ENCODE results near the gene CLEC10A.

CLEC10A gene

DNA sequence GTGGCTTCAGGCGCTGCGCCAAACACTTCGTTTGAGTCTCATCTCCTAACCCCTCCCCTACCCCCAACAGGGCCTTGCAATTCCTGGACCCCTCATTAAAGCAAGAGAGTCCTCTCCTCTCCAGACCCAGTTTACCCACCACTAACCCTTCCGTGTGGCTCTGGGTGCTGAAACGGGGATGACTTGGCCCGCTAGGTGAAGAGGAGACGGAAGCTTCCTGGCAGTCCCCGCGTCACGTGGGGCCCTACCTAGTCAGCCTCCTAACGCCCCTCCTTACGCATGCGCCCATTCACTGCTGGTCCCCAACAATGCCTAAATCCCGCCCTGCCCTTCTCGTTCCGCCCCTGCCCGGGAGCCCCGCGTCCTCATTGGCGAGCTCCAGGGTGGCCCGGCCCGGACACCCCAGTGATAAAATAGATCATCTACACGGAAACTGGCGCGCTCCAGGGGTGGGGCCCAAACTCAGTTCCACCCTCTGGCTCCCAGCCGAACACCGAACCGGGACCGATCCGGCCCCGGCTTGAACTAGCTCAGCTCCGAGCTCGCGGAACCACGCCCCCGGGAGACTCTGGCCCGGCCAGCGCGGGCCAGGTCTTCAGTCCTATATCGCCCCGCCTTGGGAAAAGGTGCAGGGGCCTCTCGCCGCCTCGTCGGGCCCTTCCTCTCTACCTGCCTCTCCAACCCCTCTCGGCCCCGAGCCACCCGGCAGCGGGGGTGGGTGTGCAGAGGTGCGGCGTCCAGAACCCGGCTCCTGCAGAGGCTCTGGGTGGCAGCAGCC, 44.3 kb downstream of the CLEC10A start, which contains the start of gene SLC16A13:
SLC16A13 (plus strand) TSS at position 425 of the 778 bp plus-strand sequence. CDS start 368 bp downstream, outside the sequence.
- peak; percentile 98 for DNase-seq

DNA sequence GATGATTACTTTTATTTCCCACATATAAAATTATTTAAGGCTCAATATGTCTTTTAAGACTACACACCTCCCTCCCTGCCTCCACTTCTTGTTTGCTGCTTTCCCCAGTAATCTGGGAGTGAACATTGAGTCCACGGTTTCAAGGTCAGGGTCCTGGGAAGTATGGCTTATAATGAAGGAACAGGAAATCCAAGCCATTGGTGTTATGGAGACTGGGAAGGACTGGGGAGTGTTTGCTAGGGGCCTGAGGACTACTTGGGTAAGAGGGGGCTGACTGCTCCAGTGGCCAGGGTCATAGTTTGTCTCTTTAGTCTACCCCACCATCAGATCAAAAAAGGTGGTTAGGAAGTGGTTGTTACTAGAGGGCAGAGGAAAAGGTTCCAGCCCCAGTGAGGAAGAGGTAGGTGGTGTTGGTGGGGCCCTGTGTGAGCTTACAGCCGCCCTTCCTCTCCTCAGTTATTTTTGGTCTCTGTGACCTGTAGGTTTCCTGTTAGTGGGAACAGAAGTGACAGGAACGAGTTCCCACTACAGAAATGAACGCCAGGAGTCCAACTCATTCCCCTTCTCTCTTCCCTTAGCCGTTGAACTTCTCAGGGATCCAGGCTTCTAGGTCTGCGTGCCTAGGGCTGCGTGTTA, 45.0 kb downstream of the CLEC10A start:
- no peak for DNase-seq

DNA sequence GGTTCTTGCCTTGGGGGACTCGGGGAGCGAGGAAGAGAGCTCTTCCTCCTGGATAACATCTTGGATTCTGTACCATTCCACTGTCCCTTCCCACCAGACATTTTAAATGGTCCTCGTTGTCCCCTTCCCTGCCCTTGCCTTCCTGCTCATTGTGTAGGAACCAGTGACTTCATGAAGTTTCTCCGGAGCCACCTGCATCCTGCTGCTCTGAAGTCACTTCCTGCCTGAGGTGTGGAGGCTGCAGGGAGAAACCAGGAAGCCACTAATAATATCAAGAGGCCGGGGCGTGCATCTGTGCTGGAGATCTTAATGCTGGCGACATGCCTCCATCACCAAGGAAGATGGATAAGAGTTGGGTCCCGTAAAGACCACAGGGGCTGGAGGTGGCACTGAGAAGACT, 50.4 kb downstream of the CLEC10A start:
- peak; percentile 45 to 53 for DNase-seq

DNA sequence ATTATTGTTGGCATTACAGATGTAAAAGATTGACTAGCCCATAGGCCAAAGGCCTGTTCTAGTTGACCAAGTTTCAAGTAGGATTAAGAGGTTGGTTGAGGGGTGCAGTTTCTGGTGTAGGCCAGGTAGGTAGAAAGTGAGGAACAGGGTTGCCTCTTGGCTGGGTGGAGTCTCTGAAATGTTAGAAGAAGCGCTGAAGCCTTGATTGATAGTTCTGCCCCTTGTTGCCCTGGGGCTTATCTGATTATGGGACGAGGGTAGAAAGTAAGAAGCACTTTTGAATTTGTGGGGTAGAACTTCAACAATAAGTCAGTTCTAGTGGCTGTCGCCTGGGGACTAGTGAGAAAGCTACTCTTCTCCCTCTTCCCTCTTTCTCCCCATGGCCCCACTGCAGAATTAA, 51.0 kb downstream of the CLEC10A start:
- DNase-seq, result no peak

DNA sequence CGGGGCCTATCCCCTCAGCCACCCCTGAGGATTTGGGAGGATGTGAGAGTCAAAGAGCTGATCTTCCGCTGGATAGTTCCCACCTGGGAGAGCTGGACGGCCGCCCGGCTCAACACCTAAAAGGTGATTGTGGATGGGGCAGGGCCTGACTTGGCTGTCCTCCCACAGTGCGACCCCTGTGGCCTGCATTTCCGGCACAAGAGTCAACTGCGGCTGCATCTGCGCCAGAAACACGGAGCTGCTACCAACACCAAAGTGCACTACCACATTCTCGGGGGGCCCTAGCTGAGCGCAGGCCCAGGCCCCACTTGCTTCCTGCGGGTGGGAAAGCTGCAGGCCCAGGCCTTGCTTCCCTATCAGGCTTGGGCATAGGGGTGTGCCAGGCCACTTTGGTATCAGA, 52.7 kb downstream of the CLEC10A start:
- DNase-seq, result no peak

DNA sequence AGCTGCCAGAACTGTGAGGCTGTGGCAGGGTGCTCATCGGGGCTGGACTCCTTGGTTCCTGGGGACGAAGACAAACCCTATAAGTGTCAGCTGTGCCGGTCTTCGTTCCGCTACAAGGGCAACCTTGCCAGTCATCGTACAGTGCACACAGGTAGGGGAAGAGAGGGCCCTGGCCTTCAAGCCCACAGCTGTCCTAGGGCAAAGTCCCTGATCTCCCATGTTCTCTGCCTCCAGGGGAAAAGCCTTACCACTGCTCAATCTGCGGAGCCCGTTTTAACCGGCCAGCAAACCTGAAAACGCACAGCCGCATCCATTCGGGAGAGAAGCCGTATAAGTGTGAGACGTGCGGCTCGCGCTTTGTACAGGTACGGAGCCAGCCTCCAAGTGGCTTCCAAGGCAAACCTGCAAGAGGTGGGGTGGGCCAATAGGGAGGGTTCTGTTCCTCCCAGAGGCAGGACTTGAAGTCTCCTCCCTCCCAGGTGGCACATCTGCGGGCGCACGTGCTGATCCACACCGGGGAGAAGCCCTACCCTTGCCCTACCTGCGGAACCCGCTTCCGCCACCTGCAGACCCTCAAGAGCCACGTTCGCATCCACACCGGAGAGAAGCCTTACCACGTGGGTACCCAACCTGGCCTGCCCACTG, 53.5 kb downstream of the CLEC10A start:
- DNase-seq, result no peak

DNA sequence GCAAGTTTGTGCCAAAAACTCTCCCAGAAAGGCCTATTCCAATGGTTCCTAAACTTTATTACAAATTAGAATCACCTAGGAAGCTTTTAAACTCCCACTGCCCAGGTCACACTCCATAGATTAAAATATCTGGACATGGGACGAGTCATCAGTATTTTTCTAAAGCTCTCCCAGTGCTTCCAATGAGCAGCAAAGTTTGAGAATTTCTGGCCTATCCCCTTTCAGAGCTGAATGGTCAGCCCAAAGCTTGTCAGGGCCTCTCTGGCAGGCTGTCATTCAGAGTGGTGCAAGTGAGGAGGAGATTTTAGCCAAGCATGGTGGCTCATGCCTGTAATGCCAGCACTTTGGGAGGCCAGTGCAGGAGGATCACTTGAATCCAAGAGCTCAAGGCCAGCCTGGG, 54.8 kb downstream of the CLEC10A start:
- DNase-seq, result no peak

Measured in activated CD4-positive, alpha-beta T cell treated with anti-CD3 and anti-CD28 coated beads, Interleukin-2, amount 50 U/mL, for 4 hours (primary cell).